ENCODE results near the gene ATP8B3. TPM values are rescaled to one million over a fixed set of nuclear protein-coding genes. Genes with fewer than 3 reads are reported as not detected.

Gene ATP8B3
- total RNA-seq, 1 donor from 2014 or later = 3.0 TPM

DNA sequence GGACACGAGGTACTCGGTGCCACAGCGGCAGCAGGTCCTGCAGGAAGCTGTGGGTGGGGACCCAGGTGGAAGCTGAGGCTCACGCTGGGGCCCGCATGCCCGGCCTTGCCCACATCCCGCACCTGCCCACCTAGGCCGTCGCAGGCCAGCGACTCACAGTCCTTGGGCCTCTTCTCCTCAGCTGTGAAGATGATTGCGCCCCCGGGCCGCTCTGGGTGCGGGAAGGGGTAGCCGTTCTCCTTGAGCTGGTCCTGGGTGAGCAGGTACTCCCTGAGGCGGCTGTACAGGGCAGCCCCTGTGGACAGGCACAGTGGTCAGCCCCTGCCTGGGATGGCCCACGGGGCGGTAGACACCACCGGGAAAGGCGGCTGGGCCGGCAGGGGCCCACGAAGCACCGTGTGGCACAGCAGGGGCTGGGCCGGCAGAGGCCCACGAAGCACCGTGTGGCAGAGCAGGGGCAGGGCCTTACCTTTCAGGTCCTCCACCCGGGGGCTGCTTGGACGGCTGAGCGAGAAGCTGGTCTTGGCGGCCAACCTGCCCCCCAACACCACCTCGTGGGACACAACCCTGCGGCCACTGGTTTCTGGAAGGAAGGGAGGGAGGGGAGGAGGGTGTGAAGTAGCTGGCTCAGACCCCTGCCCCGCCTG, 6.6 kb upstream of the ATP8B3 start:
- Mint-ChIP-seq H3K36me3 (ENCODE audit: low read depth, unreplicated experiment) (no peaks in the 10 kb centered on the region), H3K9me3 (ENCODE audit: unreplicated experiment) (no peaks in the 10 kb centered on the region), H3K4me3 (ENCODE audit: unreplicated experiment) (no peak overlapping the region), H3K27me3 (ENCODE audit: low read depth, unreplicated experiment) (no peaks in the 10 kb centered on the region), H3K4me1 (ENCODE audit: low read depth, unreplicated experiment) (no peaks in the 10 kb centered on the region), H3K27ac (ENCODE audit: unreplicated experiment) (no peak overlapping the region)
- no peaks in the 10 kb centered on the region for H3K36me3 ChIP-seq (ENCODE audit: insufficient read depth, low read length)
- DNase-seq (ENCODE audit: low read depth) (no peak), FAIRE-seq (no peak)
- peaks cover 5% of the 10 kb centered on the region for H3K79me2 ChIP-seq (ENCODE audit: insufficient read depth, low read length)
- no peaks in the 10 kb centered on the region for H3K4me1 ChIP-seq (ENCODE audit: insufficient read depth, low read length)
- no peaks in the 10 kb centered on the region for H3K27me3 ChIP-seq (ENCODE audit: insufficient read depth, low read length)
- H3K27ac ChIP-seq (ENCODE audit: low read depth, low read length) = no peak overlapping the region
- no peak overlapping the region for H3K4me3 ChIP-seq (ENCODE audit: insufficient read depth, low read depth, low read length)
- H3K9ac ChIP-seq (ENCODE audit: low read length) = no peak overlapping the region
- H4K20me1 ChIP-seq (ENCODE audit: insufficient read depth, low read length) = peaks cover 14% of the 10 kb centered on the region
- no peak overlapping the region for H2AFZ ChIP-seq (ENCODE audit: low read depth, low read length)
- H3K9me3 ChIP-seq (ENCODE audit: insufficient read depth, low read depth, low read length) = no peaks in the 10 kb centered on the region
- H3K4me2 ChIP-seq (ENCODE audit: low read length) = no peak overlapping the region
- TF ChIP-seq EZH2 (IDR thresholded peaks at IDR 0.05; ENCODE audit: insufficient read depth, low read length) = no peak
- TF ChIP-seq, protein P1, sequence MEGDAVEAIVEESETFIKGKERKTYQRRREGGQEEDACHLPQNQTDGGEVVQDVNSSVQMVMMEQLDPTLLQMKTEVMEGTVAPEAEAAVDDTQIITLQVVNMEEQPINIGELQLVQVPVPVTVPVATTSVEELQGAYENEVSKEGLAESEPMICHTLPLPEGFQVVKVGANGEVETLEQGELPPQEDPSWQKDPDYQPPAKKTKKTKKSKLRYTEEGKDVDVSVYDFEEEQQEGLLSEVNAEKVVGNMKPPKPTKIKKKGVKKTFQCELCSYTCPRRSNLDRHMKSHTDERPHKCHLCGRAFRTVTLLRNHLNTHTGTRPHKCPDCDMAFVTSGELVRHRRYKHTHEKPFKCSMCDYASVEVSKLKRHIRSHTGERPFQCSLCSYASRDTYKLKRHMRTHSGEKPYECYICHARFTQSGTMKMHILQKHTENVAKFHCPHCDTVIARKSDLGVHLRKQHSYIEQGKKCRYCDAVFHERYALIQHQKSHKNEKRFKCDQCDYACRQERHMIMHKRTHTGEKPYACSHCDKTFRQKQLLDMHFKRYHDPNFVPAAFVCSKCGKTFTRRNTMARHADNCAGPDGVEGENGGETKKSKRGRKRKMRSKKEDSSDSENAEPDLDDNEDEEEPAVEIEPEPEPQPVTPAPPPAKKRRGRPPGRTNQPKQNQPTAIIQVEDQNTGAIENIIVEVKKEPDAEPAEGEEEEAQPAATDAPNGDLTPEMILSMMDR (IDR thresholded peaks at IDR 0.05; ENCODE audit: insufficient read depth, low read depth, low read length) = no peak

DNA sequence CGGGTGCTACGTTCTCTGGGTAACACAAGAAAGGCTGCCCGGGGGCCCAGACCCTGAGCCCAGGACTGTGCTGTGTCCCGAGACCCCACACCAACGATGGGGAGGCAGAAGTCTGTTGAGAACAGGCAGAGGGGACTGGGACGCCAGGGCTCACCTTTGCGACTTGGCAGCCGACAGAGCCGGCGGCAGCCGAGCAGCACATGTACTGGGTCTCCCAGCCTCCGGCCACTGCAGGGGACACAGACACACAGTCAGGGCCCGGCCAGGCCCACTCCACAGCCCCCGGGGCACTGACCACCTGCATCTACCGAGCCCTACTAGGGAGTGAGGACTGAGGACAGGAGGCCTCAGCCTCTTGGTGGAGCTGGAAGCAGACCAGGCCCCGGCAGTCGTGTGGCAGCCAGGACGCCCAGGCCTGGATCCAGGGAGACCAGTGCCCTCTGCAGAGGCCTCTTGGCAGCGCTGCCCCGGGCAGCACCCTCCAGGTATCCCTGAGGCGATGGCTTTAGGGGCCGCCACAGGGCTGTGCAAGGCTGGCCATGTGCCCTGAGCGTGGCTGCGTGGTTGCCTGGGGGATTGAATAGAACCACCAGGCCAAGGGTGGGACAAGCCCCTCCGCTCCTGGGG, 5.6 kb upstream of the ATP8B3 start:
- DNase-seq (ENCODE audit: low read depth) (no peak), FAIRE-seq (no peak)
- Mint-ChIP-seq H3K9me3 (ENCODE audit: unreplicated experiment) (no peaks in the 10 kb centered on the region), H3K27me3 (ENCODE audit: low read depth, unreplicated experiment) (no peaks in the 10 kb centered on the region), H3K4me3 (ENCODE audit: unreplicated experiment) (no peak overlapping the region), H3K27ac (ENCODE audit: unreplicated experiment) (no peak overlapping the region), H3K4me1 (ENCODE audit: low read depth, unreplicated experiment) (no peaks in the 10 kb centered on the region), H3K36me3 (ENCODE audit: low read depth, unreplicated experiment) (peaks cover 1% of the 10 kb centered on the region)
- Histone ChIP-seq H3K9me3 (ENCODE audit: insufficient read depth, low read depth, low read length) (no peaks in the 10 kb centered on the region), H3K36me3 (ENCODE audit: insufficient read depth, low read length) (no peaks in the 10 kb centered on the region), H3K4me3 (ENCODE audit: insufficient read depth, low read depth, low read length) (no peak overlapping the region), H2AFZ (ENCODE audit: low read depth, low read length) (no peak overlapping the region), H4K20me1 (ENCODE audit: insufficient read depth, low read length) (peaks cover 5% of the 10 kb centered on the region), H3K79me2 (ENCODE audit: insufficient read depth, low read length) (no peaks in the 10 kb centered on the region), H3K9ac (ENCODE audit: low read length) (no peak overlapping the region), H3K27ac (ENCODE audit: low read depth, low read length) (no peak overlapping the region), H3K4me1 (ENCODE audit: insufficient read depth, low read length) (peaks cover 6% of the 10 kb centered on the region), H3K4me2 (ENCODE audit: low read length) (no peak overlapping the region), H3K27me3 (ENCODE audit: insufficient read depth, low read length) (no peaks in the 10 kb centered on the region)
- TF ChIP-seq, protein P1 (IDR thresholded peaks at IDR 0.05; ENCODE audit: insufficient read depth, low read depth, low read length) = no peak
